ENCODE data around the gene EXOC6B.

EXOC6B gene

GRCh38 chr2:72330652-72331051 is 495.2 kb downstream of the EXOC6B start:
- no peak for DNase-seq

GRCh38 chr2:72326759-72327158 is 499.1 kb downstream of the EXOC6B start:
- no peak for DNase-seq

- DNase-seq: peak; percentile 29
These were observed 500.0 kb downstream of the EXOC6B start for GRCh38 chr2:72325592-72326422.

- no peak for DNase-seq
These were observed 509.1 kb downstream of the EXOC6B start for GRCh38 chr2:72316774-72317173.

DNA sequence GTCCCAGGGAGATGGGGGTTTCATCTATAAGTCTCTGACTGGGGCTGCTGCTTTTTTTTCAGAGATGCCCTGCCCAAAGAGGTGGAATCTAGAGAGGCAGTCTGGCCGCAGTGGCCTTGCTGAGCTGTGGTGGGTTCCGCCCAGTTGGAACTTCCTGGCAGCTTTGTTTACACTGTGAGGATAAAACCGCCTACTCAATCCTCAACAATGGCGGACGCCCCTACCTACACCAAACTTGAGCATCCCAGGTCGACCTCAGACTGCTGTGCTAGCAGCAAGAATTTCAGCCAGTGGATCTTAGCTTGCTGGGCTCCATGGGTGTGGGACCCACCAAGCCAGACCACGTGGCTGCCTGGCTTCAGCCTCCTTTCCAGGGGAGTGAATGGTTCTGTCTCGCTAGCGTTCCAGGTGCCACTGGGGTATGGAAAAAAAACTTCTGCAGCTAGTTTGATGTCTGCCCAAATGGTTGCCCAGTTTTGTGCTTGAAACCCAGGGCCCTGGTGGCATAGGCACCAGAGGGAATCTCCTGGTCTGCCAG is 525.6 kb downstream of the EXOC6B start:
- no peak for DNase-seq

- no peak for DNase-seq
These were observed 532.2 kb downstream of the EXOC6B start for GRCh38 chr2:72293620-72294019.

DNA sequence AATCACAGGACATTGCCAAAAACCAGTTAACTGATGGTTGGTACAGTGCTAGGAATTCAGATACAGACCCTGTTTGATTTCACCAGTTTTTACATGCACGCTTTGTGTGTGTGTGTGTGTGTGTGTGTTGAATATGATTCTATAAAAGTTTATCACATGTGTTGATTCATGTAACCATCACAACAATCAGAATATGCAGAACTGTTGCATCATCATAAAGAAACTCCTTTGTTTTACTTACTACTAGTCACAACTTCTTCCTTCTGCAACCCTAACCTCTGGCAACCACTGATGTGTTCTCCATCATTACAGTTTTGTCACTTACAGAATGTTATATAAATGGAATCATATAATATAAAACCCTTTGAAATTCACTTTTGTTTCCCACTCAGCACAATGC is 533.4 kb downstream of the EXOC6B start:
- no peak for DNase-seq

DNA sequence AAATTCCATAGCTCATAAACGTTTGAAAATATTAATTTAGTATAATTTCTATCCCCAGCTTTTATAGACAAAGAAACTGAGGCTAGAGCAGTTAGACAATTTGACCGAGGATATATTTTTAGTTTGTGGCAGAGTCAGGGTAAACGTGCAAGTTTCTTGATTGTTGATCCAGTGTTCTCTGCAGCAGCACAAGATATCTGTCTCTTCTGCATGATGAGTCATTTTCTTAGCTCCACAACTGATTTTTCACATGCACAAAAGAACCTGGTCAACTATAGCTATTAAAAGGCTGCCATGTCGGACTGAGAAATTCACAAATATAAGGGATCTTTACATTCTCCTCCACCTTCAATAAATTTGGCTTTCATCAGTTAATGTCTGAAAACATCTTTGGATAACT is 534.8 kb downstream of the EXOC6B start:
- no peak for DNase-seq

DNA sequence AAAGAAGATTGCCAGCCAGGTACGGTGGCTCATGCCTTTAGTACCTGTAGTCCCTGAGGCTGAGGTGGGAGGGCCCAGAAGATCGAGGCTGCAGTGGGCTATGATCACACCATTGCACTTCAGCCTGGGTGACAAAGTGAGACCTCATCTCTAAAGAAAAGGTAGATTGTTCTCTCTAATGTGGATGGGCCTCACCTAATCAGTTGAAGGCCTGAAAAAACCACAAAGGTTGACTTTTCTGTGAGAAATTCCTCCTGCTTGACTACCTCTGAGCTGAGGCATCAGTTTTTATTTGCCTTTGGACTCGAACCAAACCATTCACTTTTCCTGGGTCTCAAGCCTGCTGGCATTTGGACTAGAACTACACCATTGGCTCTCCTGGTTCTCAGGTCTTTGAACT is 536.1 kb downstream of the EXOC6B start:
- no peak for DNase-seq

DNA sequence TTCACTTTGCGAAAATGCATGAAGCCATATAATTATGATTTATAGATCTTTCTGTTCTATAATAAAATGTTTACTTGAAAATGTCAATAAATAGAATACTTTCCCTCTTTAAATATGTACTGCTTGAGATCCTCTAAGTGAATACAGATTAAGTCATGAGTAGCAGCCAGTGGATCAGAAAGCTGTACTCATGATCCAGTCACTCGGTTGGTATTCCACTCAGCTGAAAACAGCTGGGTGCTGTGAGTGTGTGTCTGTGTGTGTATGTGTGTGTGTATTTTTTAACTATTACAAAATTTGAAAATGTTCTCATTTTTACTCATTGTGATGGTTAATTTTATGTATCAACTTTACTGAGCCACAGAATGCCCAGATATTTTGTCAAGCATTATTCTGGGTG is 536.5 kb downstream of the EXOC6B start:
- no peak for DNase-seq

DNA sequence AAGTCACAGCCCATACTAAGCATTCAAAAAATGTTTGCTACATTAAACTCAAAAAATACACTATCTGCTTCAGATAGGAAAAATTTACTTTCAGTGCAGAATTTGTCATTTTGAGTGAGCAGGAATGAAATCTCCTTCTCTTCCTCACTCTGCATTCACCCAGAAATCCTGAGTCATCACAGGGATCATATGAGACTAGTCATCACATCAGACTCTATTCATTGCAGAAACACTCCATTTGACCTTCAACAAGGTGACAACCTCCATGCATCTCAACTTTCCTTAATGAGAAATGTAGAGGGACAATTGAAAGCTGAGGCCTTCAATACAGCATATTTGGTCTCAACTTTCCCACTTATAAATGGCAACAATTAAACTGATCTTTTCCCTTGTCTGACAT is 547.8 kb downstream of the EXOC6B start:
- DNase-seq: no peak

- DNase-seq: no peak
These were observed 549.0 kb downstream of the EXOC6B start for GRCh38 chr2:72276876-72277275.

- DNase-seq: no peak
These were observed 549.5 kb downstream of the EXOC6B start for GRCh38 chr2:72276356-72276755.

DNA sequence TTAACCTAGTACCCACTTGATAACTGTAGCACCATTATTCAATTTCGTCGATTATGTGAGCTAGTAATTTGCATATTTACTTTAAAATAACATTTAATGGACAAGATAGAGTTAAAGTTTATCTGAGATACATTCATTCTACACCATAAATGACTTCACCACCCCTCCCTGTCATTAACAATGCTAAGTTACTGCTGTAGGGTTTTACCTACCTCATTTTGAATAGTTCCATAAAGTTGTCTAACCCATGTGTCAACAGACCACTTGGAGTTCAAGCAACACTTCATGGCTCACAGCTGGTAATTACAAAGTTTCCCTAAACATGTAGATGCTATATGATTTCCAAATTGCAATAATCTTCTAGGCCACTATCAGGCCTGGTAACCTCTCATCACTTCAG is 550.7 kb downstream of the EXOC6B start:
- no peak for DNase-seq

- DNase-seq: no peak
These were observed 551.4 kb downstream of the EXOC6B start for GRCh38 chr2:72274380-72274797.

GRCh38 chr2:72273384-72273783 is 552.4 kb downstream of the EXOC6B start:
- DNase-seq: no peak

- DNase-seq: no peak
These were observed 553.8 kb downstream of the EXOC6B start for GRCh38 chr2:72271766-72272641.

DNA sequence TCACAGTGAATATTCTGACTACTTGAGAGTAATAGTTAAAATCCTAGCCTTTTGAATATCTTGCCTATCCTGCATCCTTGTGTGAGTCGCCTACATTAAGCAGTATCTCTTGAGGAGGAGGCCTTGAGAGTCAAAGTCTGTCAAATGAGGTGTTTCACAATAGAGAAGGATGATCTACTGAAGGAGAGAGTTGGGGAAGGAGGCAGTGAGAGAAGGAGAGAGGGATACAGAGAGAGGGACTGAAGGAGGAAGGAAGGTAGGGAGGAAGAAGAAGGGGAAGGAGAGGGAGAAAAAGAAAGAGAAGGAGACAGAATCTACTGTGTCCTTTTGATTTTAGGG is 554.6 kb downstream of the EXOC6B start:
- DNase-seq: no peak

DNA sequence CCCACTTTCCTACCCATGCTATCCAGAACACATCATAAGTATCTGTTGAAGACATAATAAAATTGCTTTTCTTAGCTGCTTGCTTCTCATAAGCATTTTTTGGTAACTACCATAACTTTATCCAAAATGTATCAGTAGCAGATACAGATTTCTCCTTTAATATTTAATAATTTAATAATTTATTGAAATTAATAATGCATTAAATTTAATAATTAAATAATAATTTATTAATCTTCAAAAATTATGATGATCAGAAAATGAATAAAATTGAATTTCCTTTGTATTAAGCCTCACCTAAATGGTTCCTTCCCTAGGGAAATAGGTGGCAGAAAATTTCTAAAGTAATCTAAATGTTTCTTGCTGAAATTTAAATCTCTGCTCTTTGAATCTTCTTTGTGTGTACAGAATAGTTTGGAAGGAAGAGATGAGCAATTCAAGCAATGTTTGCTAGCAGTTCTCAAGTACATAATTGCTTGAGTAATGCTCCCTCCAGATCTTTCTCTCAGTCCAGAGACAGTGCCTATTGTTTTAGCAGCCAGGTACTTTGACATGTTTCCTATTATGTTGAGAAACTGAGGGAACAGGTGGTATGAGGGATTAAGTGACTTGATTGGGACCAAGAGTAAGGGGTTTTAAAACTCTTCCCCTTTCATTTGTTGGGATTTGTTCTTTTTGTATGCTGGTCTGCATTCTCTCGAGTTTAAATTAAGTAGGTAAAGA is 555.1 kb downstream of the EXOC6B start:
- no peak for DNase-seq

DNA sequence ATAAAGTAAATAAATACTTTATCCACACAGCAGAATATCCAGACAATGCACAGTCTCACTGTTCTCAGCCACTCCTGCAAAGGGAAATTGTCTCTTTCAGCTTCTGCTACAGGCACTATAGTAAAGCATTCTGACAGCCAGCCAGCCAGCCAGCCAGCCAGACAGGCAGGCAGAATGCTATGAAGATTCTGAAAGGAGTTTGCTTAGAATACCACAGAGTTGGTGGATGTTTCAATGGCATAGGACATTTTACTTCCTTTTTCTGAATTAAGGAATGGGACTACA is 562.1 kb downstream of the EXOC6B start:
- DNase-seq: no peak

- DNase-seq: no peak
These were observed 562.6 kb downstream of the EXOC6B start for GRCh38 chr2:72263043-72263775.

DNA sequence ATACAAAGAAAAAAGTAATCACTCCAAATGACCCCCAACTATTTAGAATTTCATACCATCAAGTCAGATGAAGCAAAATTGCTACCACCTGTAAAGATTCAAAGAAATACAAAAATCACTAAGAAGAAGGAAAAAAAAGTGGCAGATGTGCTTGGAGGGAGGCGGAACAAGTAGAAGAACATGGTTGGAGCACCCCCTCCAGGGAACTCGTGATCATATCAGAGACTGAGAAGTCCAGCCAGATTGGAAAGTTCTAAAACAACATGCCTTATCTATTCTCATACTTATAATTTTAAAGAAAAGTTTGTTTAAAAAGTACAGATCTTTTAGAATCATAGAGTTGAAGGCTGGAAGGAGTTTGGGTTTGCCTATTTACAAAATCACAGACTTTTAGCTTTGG is 564.8 kb downstream of the EXOC6B start:
- no peak for DNase-seq

GRCh38 chr2:72255540-72255939 is 570.3 kb downstream of the EXOC6B start:
- no peak for DNase-seq

All from activated CD4-positive, CD25-positive, alpha-beta regulatory T cell treated with anti-CD3 and anti-CD28 coated beads, Interleukin-2, amount 50 U/mL, for 72 hours (primary cell).